Heart left ventricle (tissue), 16 donors: Measurements from ENCODE around the gene CIAO2A. TPM values are rescaled to one million over a fixed set of nuclear protein-coding genes. Genes with fewer than 3 reads are reported as not detected.
"Not testable (repeated sequence)": the region's sequence is repeated elsewhere in the genome, so short reads cannot be mapped to it uniquely, and the experiment has no call there.

Experiments used
- ATAC-seq, 4 donors: fragments of 200-7000 bp; cut with Tn5 transposase; one replicate each; pipeline ENCODE4 v1.9.1; 2020 to 2022; ENCODE audit warnings: moderate library complexity in 4 of 4, mild to moderate bottlenecking in 3 of 4, moderate number of reproducible peaks in 1 of 4
- DNase-seq, 5 donors: peaks; one replicate each; pipeline ENCODE4 v3.0.0-alpha.2; 2020
- H3K27ac ChIP-seq, 12 donors: fragments of 200-600 bp; sonication (generic) in 4 of 12; one replicate each; pipeline versions ENCODE4 v1.5.0 to v1.8.0; 2016 to 2022; ENCODE audit warnings: mild to moderate bottlenecking in 2 of 12
- H3K27me3 ChIP-seq, 9 donors: fragments of 200-600 bp; sonication (generic) in 2 of 9; one replicate each; pipeline versions ENCODE4 v1.5.1 to v1.8.0; 2016 to 2022; ENCODE audit warnings: mild to moderate bottlenecking in 3 of 9
- H3K36me3 ChIP-seq, 9 donors: fragments of 200-600 bp; sonication (generic) in 2 of 9; one replicate each; pipeline versions ENCODE4 v1.5.0 to v1.8.0; 2018 to 2022; ENCODE audit warnings: mild to moderate bottlenecking in 2 of 9
- H3K4me1 ChIP-seq, 12 donors: fragments of 200-600 bp; sonication (generic) in 4 of 12; one replicate each; pipeline versions ENCODE4 v1.5.0 to v1.8.0; 2016 to 2022; ENCODE audit warnings: mild to moderate bottlenecking in 3 of 12
- H3K4me3 ChIP-seq, 12 donors: fragments of 200-600 bp; sonication (generic) in 4 of 12; one replicate each; pipeline versions ENCODE4 v1.5.0 to v1.8.0; 2017 to 2022; ENCODE audit warnings: mild to moderate bottlenecking in 9 of 12, moderate library complexity in 4 of 12
- H3K9me3 ChIP-seq, 12 donors: fragments of 200-600 bp; sonication (generic) in 4 of 12; one replicate each; pipeline versions ENCODE4 v1.5.0 to v1.8.0; 2016 to 2022; ENCODE audit warnings: mild to moderate bottlenecking in 1 of 12
- POLR2A ChIP-seq, 2 donors: fragments of 450-650 bp; IDR thresholded peaks; one replicate each; pipeline ENCODE4 v1.6.1; 2017; ENCODE audit warnings: antibody characterized with exemption in 2 of 2, mild to moderate bottlenecking in 2 of 2, moderate library complexity in 2 of 2
- WGBS, 4 donors: extraction: QIAGEN DNeasy Blood & Tissue Kit in 2 of 4; methylation state at CpG; one replicate each; pipeline versions ENCODE4 v1.1.5 to v1.1.7; 2013 to 2018; 5-methylcytosine and 5-hydroxymethylcytosine counted together
- intact Hi-C, 10 donors: fragments of 100-400 bp; cut with DNase I; formaldehyde crosslinking; loops; one replicate each; pipeline versions ENCODE4 v1.11.1 to v1.14.2; 2022
- polyA plus RNA-seq, 2 donors: library from polyadenylated mRNA; stranded (reverse); fragments of 200-250 nt; gene quantifications; one replicate each; pipeline ENCODE4 v1.2.3, GENCODE V29; 2013
- total RNA-seq, 9 donors: library from RNA; depleted of rRNA in 2 of 9; stranded (reverse); fragments of >200 nt in 2 of 9; fragmentation: NEBNext Ultra II Directional in 3 of 9; extraction: Animal tissue kit (Norgen Biotek cat#: 25700) in 3 of 9; gene quantifications; one replicate each; pipeline versions ENCODE4 v1.1.0 to v1.2.4, GENCODE V29; 2016 to 2023
- TF ChIP-seq, protein P1 (sequence below), 12 donors: fragments of 200-600 bp; sonication (generic) in 4 of 12; IDR thresholded peaks; one replicate each; pipeline versions ENCODE4 v1.5.0 to v1.8.0; 2018 to 2022; ENCODE audit warnings: antibody characterized with exemption in 12 of 12, mild to moderate bottlenecking in 5 of 12
- donor health status: ischemic (EF 13 %, LVEDD 7.1; RV severe dilation, severe dysfunction).
- donor health status: healthy with polysubstance abuse.
- donor health status: DM: no; HTN: yes; CAD: no.
- donor health status: DM: no; HTN: no; CAD: no.
- donor health status: ischemic (EF 25% LVEDD 6.9; RV normal size, moderate dysfunction).
- donor health status: ischemic (EF 25% LVEDD 5.7; RV mildly dilated, moderate dysfunction).
- donor health status: healthy.
- donor health status: DM: yes; HTN: yes; CAD: no.
- donor health status: ischemic (EF 35%, LVEDD 5.7; RV mildly dilated, moderate dysfunction).
- donor health status: nonischemic (EF 11% LVEDD 7.7; RV severe dilation, severe dysfunction).
- donor health status: DM: yes; HTN: yes; CAD: no.
- donor health status: PGD.
- donor health status: ischemic (EF 29% LVEDD 5.4; RV normal size, mild dysfunction).
- donor health status: nonischemic (EF 23%, LVEDD 6.1; RV moderate dilation, normal function).

CIAO2A gene
- total and polyA plus RNA-seq, 11 donors = 41.6 to 114 (median 56.5) TPM

DNA sequence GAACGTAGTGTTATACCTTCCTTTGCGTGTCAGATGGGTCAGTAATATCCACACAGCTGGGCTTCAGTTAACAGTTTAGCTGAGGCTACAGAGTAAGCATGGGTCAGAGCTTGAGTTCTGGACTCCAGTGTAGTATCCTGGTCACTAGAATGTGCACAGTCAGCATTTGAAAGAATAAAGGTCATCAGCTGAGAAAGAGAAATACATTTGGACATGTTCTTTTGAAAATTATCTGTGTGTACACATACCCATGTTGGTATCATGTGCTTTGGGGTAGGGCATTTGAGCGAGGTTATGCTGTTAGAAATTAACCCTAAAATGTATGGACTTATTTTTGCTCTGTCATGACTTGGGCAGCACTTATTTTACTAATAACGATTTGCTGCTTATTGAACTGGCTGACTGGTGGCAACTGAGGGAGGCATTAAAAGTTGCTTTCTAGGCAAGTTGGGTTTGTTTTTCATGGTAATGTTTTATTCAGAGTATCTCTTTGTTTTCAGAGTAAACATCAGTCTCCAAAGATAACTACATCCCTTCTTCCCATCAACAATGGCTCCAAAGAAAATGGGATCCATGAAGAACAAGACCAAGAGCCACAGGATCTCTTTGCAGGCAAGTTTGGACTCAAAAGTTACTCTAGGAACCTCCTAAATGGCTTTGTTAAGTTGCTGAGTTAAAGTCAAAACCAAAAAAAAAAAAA is 18.6 kb upstream of the CIAO2A start:
- no peaks in the 10 kb centered on the region for H3K9me3 ChIP-seq
- ATAC-seq (peak in 3 of 4 donors; percentile 27 to 49 (median 40)), DNase-seq (no peak)
- no peaks in the 10 kb centered on the region for H3K27me3 ChIP-seq
- H3K27ac ChIP-seq = peak overlapping the region in 2 of 12 donors; percentile 1 to 19
- H3K36me3 ChIP-seq = peaks cover 0 to 50% (median 47%) of the 10 kb centered on the region in 9 donors
- TF ChIP-seq, protein P1, sequence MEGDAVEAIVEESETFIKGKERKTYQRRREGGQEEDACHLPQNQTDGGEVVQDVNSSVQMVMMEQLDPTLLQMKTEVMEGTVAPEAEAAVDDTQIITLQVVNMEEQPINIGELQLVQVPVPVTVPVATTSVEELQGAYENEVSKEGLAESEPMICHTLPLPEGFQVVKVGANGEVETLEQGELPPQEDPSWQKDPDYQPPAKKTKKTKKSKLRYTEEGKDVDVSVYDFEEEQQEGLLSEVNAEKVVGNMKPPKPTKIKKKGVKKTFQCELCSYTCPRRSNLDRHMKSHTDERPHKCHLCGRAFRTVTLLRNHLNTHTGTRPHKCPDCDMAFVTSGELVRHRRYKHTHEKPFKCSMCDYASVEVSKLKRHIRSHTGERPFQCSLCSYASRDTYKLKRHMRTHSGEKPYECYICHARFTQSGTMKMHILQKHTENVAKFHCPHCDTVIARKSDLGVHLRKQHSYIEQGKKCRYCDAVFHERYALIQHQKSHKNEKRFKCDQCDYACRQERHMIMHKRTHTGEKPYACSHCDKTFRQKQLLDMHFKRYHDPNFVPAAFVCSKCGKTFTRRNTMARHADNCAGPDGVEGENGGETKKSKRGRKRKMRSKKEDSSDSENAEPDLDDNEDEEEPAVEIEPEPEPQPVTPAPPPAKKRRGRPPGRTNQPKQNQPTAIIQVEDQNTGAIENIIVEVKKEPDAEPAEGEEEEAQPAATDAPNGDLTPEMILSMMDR (IDR thresholded peaks at IDR 0.05) = no peak
- no peak for TF ChIP-seq POLR2A (IDR thresholded peaks at IDR 0.05)
- peaks cover 3 to 60% (median 34%) of the 10 kb centered on the region in 12 donors for H3K4me1 ChIP-seq
- WGBS, 4 donors = 63 to 73% (median 71%) methylated on average over 4 of the region's 4 CpGs
- intact Hi-C loops = no loop called here
- no peak overlapping the region for H3K4me3 ChIP-seq

DNA sequence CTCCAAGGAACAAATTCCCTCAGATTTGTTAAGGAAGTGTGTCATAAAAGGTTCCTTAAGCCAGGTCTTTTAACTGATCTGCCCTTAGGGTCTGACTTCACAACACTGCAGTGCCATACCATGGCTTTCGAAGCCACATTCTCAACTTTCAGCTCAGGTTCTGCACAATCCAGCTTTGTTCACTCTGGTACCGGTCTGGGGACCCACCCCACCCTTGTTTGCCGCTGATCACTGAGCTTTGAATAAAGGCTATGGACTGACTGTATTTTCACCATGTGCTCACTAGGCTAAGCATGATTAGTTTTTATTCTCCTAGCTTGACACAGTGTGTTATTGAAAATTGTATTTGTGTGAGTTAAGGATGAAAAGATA is 18.0 kb upstream of the CIAO2A start:
- peak overlapping the region in 2 of 12 donors; percentile 1 to 43 for H3K27ac ChIP-seq
- intact Hi-C loops = no loop called here
- H3K9me3 ChIP-seq = no peaks in the 10 kb centered on the region
- 90 to 97% (median 94%) methylated on average over 3 of the region's 3 CpGs for WGBS, 4 donors
- DNase-seq = no peak
- peaks cover 3 to 65% (median 39%) of the 10 kb centered on the region in 12 donors for H3K4me1 ChIP-seq
- TF ChIP-seq, protein P1 (IDR thresholded peaks at IDR 0.05) = no peak
- TF ChIP-seq POLR2A (IDR thresholded peaks at IDR 0.05) = no peak
- H3K4me3 ChIP-seq = no peak overlapping the region
- ATAC-seq = peak in 1 of 4 donors; percentile 6
- H3K36me3 ChIP-seq = peaks cover 0 to 45% (median 41%) of the 10 kb centered on the region in 9 donors
- H3K27me3 ChIP-seq = no peaks in the 10 kb centered on the region

DNA sequence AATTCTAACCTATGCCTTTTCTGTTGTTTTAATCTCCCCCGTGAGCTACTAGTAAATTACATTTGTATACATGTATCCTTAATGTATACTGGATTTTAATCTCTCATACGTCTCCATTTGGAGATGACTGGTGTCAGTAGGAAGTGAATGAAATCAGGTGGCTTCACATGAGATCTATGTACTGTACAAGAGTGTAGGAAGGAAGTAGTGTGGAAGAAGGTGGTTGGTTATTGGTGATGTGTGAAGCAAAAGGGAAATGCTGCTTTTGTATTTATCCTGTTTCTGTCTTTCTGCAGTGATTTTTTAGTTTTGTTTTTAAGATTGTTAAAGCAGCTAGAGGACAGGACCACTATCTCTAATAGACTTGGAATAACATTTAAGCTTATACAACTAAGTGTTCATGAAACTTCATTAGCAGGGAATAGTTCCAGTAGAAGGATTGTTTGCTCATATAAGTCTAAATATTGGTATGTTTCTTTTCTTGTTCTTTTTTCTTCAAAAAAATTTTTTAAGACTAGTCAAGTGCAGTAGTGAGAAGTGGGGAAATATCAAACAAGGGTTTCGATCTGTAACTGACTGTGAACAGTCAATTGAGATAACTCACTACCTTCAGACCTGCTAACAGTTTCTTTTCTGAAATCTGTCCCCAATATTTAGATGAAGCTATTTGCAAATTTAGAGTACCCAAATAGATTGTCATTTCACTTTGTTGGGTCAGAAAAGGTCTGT is 17.5 kb upstream of the CIAO2A start:
- H3K27ac ChIP-seq = peak overlapping the region in 2 of 12 donors; percentile 1 to 43
- TF ChIP-seq, protein P1 (IDR thresholded peaks at IDR 0.05) = no peak
- TF ChIP-seq POLR2A (IDR thresholded peaks at IDR 0.05) = no peak
- peaks cover 0 to 39% (median 36%) of the 10 kb centered on the region in 9 donors for H3K36me3 ChIP-seq
- no peaks in the 10 kb centered on the region for H3K27me3 ChIP-seq
- intact Hi-C loops = no loop called here
- WGBS, 4 donors = 70 to 79% (median 76%) methylated on average over 3 of the region's 3 CpGs
- peaks cover 3 to 71% (median 44%) of the 10 kb centered on the region in 12 donors for H3K4me1 ChIP-seq
- ATAC-seq (no peak), DNase-seq (no peak)
- H3K4me3 ChIP-seq = no peak overlapping the region
- no peaks in the 10 kb centered on the region for H3K9me3 ChIP-seq

DNA sequence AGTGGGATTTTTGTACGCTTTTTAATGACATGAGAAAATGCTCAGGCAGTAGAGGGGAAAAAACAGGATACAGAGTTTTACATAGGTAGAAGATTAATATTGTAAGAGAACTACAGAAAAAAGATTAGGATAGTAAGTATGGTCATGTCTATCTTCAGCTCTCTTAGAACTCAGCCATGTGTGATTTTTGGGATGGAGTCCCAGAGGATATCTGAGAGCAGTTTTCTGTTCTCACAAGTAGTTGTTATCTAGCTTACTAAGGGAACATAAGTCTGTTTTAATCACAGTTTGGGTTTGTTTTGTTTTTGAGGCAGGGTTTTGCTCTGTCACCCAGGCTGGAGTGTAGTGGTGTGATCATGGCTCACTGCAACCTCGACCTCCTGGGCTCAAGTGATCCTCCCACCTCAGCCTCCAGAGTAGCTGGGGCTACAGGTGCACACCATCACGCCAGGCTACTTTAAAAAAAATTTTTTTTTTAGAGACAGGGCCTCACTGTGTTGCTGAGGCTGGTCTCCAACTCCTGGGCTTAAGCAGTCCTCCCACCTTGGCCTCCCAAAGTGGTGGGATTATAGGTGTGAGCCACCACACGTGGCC is 16.6 kb upstream of the CIAO2A start:
- peaks cover 3 to 80% (median 53%) of the 10 kb centered on the region in 12 donors for H3K4me1 ChIP-seq
- H3K27me3 ChIP-seq, DNase-seq, H3K4me3 ChIP-seq, intact Hi-C loops, H3K9me3 ChIP-seq: not testable (repeated sequence)
- H3K36me3 ChIP-seq = peaks cover 0 to 30% (median 27%) of the 10 kb centered on the region in 9 donors
- 79 to 89% (median 80%) methylated on average over 4 of the region's 4 CpGs for WGBS, 4 donors
- peak overlapping the region in 3 of 12 donors; percentile 5 to 43 (median 8) for H3K27ac ChIP-seq
- peak; percentile 27 to 66 (median 58) for ATAC-seq
